Liver (tissue), 3 donors: ENCODE results near the gene ETFBKMT.

ENCODE experiments used
- ATF3 ChIP-seq: IDR thresholded peaks from 2 replicates; pipeline ENCODE4 v1.6.1; 2016; ENCODE audit warnings: antibody characterized with exemption
- CTCF ChIP-seq: fragments of 150-350 bp; IDR thresholded peaks from 2 replicates; pipeline ENCODE4 v1.5.1; 2017; ENCODE audit warnings: improper control_type of control experiment, low read depth, low read length; ENCODE audit not compliant: missing input control
- REST ChIP-seq: IDR thresholded peaks from 2 replicates; pipeline ENCODE4 v1.6.1; 2016; ENCODE audit warnings: antibody characterized with exemption, mild to moderate bottlenecking
- RXRA ChIP-seq, 2 donors: IDR thresholded peaks; 2 replicates each; pipeline ENCODE4 v1.6.1; 2017 to 2018; ENCODE audit warnings: antibody characterized with exemption in 2 of 2, mild to moderate bottlenecking in 1 of 2
- TAF1 ChIP-seq: conservative IDR thresholded peaks from 2 replicates; pipeline ENCODE4 v1.6.1; 2016; ENCODE audit warnings: antibody characterized with exemption, mild to moderate bottlenecking
- donor health status: healthy.
- donor health status: healthy.

- TF ChIP-seq CTCF: no peak
- no peak for TF ChIP-seq REST
- TF ChIP-seq ATF3: no peak
- TF ChIP-seq RXRA (IDR thresholded peaks at IDR 0.05): no peak
- TF ChIP-seq TAF1: no peak
Observed at GRCh38 chr12:31620311-31620710, 39.2 kb upstream of the ETFBKMT start.
